Endothelial cell of umbilical vein (primary cell): ENCODE data around the gene KRT32. TPM values are rescaled to one million over a fixed set of nuclear protein-coding genes. Genes with fewer than 3 reads are reported as not detected.

ENCODE experiments used
- BruUV-seq: library from RNA; stranded (reverse); fragments of 400-500 nt; replicated peaks from 2 replicates; lab custom pipeline; 2021; lab: Mats Ljungman, UMichigan
- CTCF ChIA-PET: fragments of 300-600, 350-600 bp; sonication (Branson Sonifier 250); formaldehyde crosslinking; loops from one replicate; lab custom pipeline; 2021; ENCODE audit warnings: antibody characterized with exemption, inconsistent platforms; lab: Charles Lee
- POLR2A ChIA-PET: fragments of 300-600, 350-600 bp; sonication (Branson Sonifier 250); formaldehyde crosslinking; loops from one replicate; lab custom pipeline; 2021; ENCODE audit warnings: antibody characterized with exemption, inconsistent platforms; lab: Charles Lee
- DNase-seq: peaks from one replicate; pipeline ENCODE4 v3.0.0-alpha.2; 2011; ENCODE audit warnings: low read depth, low spot score
- FAIRE-seq: peaks from 2 replicates; lab custom pipeline; 2011; peaks lifted over from hg19 to GRCh38; lab: Jason Lieb, UNC
- H2AFZ ChIP-seq: 2 replicates; pipeline ENCODE4 v1.6.0; 2012; ENCODE audit warnings: low read depth, low read length, control low read depth, inconsistent platforms
- H3K27ac ChIP-seq: 2 replicates; pipeline ENCODE4 v1.5.1; 2011; ENCODE audit warnings: low read depth, mild to moderate bottlenecking, control low read depth, low read length, moderate library complexity; ENCODE audit not compliant: insufficient read depth
- H3K27me3 ChIP-seq, 2 experiments: 2 replicates each; pipeline versions ENCODE4 v1.6.0 to v1.6.1; 2011; ENCODE audit warnings: low read length in 2 of 2, mixed read lengths in 1 of 2; ENCODE audit not compliant: control insufficient read depth in 2 of 2, insufficient read depth in 2 of 2
- H3K36me3 ChIP-seq, 2 experiments: 2 replicates in 1 of 2; 3 replicates in 1 of 2; pipeline ENCODE4 v1.5.1; 2011; ENCODE audit warnings: low read length in 2 of 2, mild to moderate bottlenecking in 1 of 2, moderate library complexity in 1 of 2; ENCODE audit not compliant: control insufficient read depth in 2 of 2, insufficient read depth in 2 of 2; ENCODE audit errors: extremely low read depth in 1 of 2
- H3K4me1 ChIP-seq: 3 replicates; pipeline ENCODE4 v1.5.1; 2011; ENCODE audit warnings: mild to moderate bottlenecking, low read length; ENCODE audit not compliant: control insufficient read depth, insufficient read depth; ENCODE audit errors: extremely low read depth
- H3K4me2 ChIP-seq: 2 replicates; pipeline ENCODE4 v1.6.1; 2011; ENCODE audit warnings: low read length, control low read depth, mixed read lengths; ENCODE audit not compliant: insufficient read depth
- H3K4me3 ChIP-seq, 3 experiments: fragments of 200-600 bp in 1 of 3; sonication (generic), shearing (Covaris generic) in 1 of 3; replicated peaks in 1 of 3; 2 replicates each; pipeline ENCODE4 v1.5.1; 2011 to 2016; ENCODE audit warnings: control low read depth in 3 of 3, low read length in 3 of 3, mild to moderate bottlenecking in 2 of 3, inconsistent platforms in 1 of 3, low read depth in 1 of 3, moderate library complexity in 1 of 3; ENCODE audit not compliant: insufficient read depth in 1 of 3
- H3K79me2 ChIP-seq: 2 replicates; pipeline ENCODE4 v1.6.0; 2012; ENCODE audit warnings: low read length, inconsistent platforms; ENCODE audit not compliant: control insufficient read depth, insufficient read depth
- H3K9ac ChIP-seq: replicated peaks from 2 replicates; pipeline ENCODE3; 2011; ENCODE audit warnings: low read length, control low read depth; ENCODE audit not compliant: insufficient read depth; ENCODE audit errors: extremely low read depth
- H3K9me1 ChIP-seq: replicated peaks from 3 replicates; pipeline ENCODE4 v1.6.0; 2011; ENCODE audit warnings: mild to moderate bottlenecking, low read length; ENCODE audit not compliant: control insufficient read depth, insufficient read depth; ENCODE audit errors: extremely low read depth
- H3K9me3 ChIP-seq: replicated peaks from 2 replicates; pipeline ENCODE4 v1.5.1; 2012; ENCODE audit warnings: low read length, inconsistent platforms; ENCODE audit not compliant: control insufficient read depth, insufficient read depth
- H4K20me1 ChIP-seq: replicated peaks from 2 replicates; pipeline ENCODE3; 2011; ENCODE audit warnings: mild to moderate bottlenecking, low read length; ENCODE audit not compliant: control insufficient read depth, insufficient read depth; ENCODE audit errors: extremely low read depth
- CTCF ChIP-seq, 2 donors: IDR thresholded peaks; 1 replicate in 1 of 2; 2 replicates in 1 of 2; pipeline ENCODE4 v1.5.1; 2011; ENCODE audit warnings: low read length in 2 of 2, mild to moderate bottlenecking in 2 of 2, moderate library complexity in 2 of 2, control low read depth in 1 of 2, inconsistent platforms in 1 of 2, low read depth in 1 of 2; ENCODE audit not compliant: insufficient read depth in 1 of 2; ENCODE audit errors: extremely low read depth in 1 of 2
- EZH2 ChIP-seq: IDR thresholded peaks from 2 replicates; pipeline ENCODE4 v1.6.1; 2012; ENCODE audit warnings: borderline replicate concordance, low read depth, mild to moderate bottlenecking, moderate library complexity, low read length, inconsistent platforms; ENCODE audit not compliant: severe bottlenecking
- FOS ChIP-seq: IDR thresholded peaks from 2 replicates; pipeline ENCODE4 v1.6.1; 2011; ENCODE audit warnings: mild to moderate bottlenecking, low read length, moderate library complexity, borderline replicate concordance; ENCODE audit not compliant: insufficient read depth
- GATA2 ChIP-seq: IDR thresholded peaks from 2 replicates; pipeline ENCODE4 v1.7.0; 2011; ENCODE audit warnings: low read depth, mild to moderate bottlenecking, moderate library complexity, mixed read lengths, low read length; ENCODE audit not compliant: insufficient read length, insufficient read depth
- JUN ChIP-seq: IDR thresholded peaks from 2 replicates; pipeline ENCODE4 v1.6.1; 2011; ENCODE audit warnings: borderline replicate concordance, low read depth; ENCODE audit not compliant: insufficient read length, insufficient read depth
- MAX ChIP-seq: IDR thresholded peaks from 2 replicates; pipeline ENCODE4 v1.6.1; 2011; ENCODE audit not compliant: insufficient read depth, insufficient read length
- MYC ChIP-seq: IDR thresholded peaks from one replicate; pipeline ENCODE4 v1.6.1; 2011; ENCODE audit warnings: mild to moderate bottlenecking, low read depth, low read length
- POLR2A ChIP-seq: IDR thresholded peaks from 2 replicates; pipeline ENCODE4 v1.6.1; 2012; ENCODE audit warnings: low read depth, mild to moderate bottlenecking, control low read depth, low read length
- POLR2AphosphoS5 ChIP-seq: IDR thresholded peaks from 2 replicates; pipeline ENCODE4 v1.6.1; 2012; ENCODE audit warnings: low read depth, mild to moderate bottlenecking, control low read depth, low read length, moderate library complexity; ENCODE audit not compliant: insufficient read depth
- dilution Hi-C: fragments of 300-500 bp; cut with MboI; formaldehyde crosslinking; loops from one replicate; pipeline ENCODE4 v1.15.0; 2019; ENCODE audit warnings: low sequenced_read_pairs; ENCODE audit not compliant: extremely low pct_ligation_motif_present
- intact Hi-C: fragments of 100-400 bp; cut with micrococcal nuclease; formaldehyde crosslinking; loops from one replicate; pipeline ENCODE4 v1.10.0; 2022
- polyA plus RNA-seq, 4 experiments: library from polyadenylated mRNA; depleted of rRNA in 3 of 4; stranded (reverse) in 3 of 4; unstranded in 1 of 4; fragments of >200 nt; gene quantifications; 2 replicates each; pipeline versions ENCODE4 v1.2.1 to v1.2.3, GENCODE V29; 2011 to 2012; ENCODE audit warnings: missing spikeins in 1 of 4
- total RNA-seq: library from RNA; stranded (reverse); gene quantifications from 2 replicates; pipeline ENCODE4 v1.2.3, GENCODE V29; 2021

Gene KRT32
- total and polyA plus RNA-seq, 2 donors (not counting 3 experiments of a cell fraction or from before 2014, with no cell fraction given), result not detected

GRCh38 chr17:41510251-41511065 is 43.3 kb upstream of the KRT32 start:
- DNase-seq, result no peak
- Histone ChIP-seq H2AFZ (no peak overlapping the region), H3K4me1 (no peaks in the 10 kb centered on the region), H3K9ac (no peak overlapping the region), H3K4me3 (no peak overlapping the region), H3K9me3 (no peaks in the 10 kb centered on the region), H3K36me3 (no peaks in the 10 kb centered on the region), H3K9me1 (no peaks in the 10 kb centered on the region), H4K20me1 (no peaks in the 10 kb centered on the region), H3K4me2 (no peak overlapping the region), H3K79me2 (no peaks in the 10 kb centered on the region), H3K27me3 (no peaks in the 10 kb centered on the region), H3K27ac (no peak overlapping the region)
- dilution Hi-C loops (no loop called here), intact Hi-C loops (no loop called here)
- CTCF ChIA-PET, result interaction anchor here (2.0 to 6.3 kb wide), 2 partner anchors 38 to 152 kb away, joined by 5 to 33 read pairs; no protein-coding TSS in a partner anchor
- no peak for FAIRE-seq
- TF ChIP-seq MYC (no peak), MAX (no peak), POLR2A (no peak), CTCF (IDR thresholded peaks at IDR 0.05; ENCODE audit: extremely low read depth in 1 of 2, insufficient read depth in 1 of 2, low read depth in 1 of 2, low read length in 2 of 2) (no peak), EZH2 (no peak), GATA2 (no peak), POLR2AphosphoS5 (no peak), JUN (no peak), FOS (no peak)
- POLR2A ChIA-PET, result no interaction called here
- BruUV-seq, result no TSS peak
